ENCODE measurements around the gene ASB13.

DNA sequence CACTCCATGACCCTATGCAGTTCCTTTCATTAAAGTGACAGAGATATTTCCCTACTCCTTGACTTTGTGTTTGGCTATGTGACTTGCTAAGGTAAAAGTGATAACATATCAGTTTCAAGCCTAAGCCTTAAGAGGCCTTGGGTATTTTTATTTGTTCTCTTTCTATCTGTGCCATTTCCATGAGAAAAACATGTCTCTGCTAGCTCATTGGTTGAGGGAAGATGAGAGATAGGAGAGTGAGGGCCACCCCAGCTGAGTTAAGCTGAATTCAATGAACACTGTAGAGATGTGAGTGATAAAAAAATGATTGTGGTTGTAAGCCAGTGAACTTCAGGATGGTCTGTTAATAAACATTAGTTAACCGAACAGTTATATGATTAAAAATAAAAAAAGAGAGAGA, 31.7 kb upstream of the ASB13 start:
- TF ChIP-seq ZNF776 (tag by site-specific recombination; IDR thresholded peaks at IDR 0.05; ENCODE audit: borderline replicate concordance), result no peak
- TF ChIP-seq, protein P1, sequence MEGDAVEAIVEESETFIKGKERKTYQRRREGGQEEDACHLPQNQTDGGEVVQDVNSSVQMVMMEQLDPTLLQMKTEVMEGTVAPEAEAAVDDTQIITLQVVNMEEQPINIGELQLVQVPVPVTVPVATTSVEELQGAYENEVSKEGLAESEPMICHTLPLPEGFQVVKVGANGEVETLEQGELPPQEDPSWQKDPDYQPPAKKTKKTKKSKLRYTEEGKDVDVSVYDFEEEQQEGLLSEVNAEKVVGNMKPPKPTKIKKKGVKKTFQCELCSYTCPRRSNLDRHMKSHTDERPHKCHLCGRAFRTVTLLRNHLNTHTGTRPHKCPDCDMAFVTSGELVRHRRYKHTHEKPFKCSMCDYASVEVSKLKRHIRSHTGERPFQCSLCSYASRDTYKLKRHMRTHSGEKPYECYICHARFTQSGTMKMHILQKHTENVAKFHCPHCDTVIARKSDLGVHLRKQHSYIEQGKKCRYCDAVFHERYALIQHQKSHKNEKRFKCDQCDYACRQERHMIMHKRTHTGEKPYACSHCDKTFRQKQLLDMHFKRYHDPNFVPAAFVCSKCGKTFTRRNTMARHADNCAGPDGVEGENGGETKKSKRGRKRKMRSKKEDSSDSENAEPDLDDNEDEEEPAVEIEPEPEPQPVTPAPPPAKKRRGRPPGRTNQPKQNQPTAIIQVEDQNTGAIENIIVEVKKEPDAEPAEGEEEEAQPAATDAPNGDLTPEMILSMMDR (tag by site-specific recombination; IDR thresholded peaks at IDR 0.05), result no peak

Data from HEK293 (cell line).